ENCODE data around the gene ARRDC5.

ARRDC5 gene

GRCh38 chr19:4909156-4909896 is 6.6 kb upstream of the ARRDC5 start, which contains the start of gene UHRF1 (continued):
- TF ChIP-seq ZNF692 (tag by site-specific recombination; IDR thresholded peaks at IDR 0.05) (peak; percentile 79), ZNF677 (tag by site-specific recombination; IDR thresholded peaks at IDR 0.05) (no peak), ZNF596 (tag by site-specific recombination; IDR thresholded peaks at IDR 0.05) (peak; percentile 43; the same call in 1 of the 2 replicates), REST (tag by site-specific recombination; IDR thresholded peaks at IDR 0.05) (peak; percentile 37; the same call in 1 of the 2 replicates), ZNF138 (tag by site-specific recombination; IDR thresholded peaks at IDR 0.05; ENCODE audit: borderline replicate concordance) (no peak), ZNF843 (tag by site-specific recombination; IDR thresholded peaks at IDR 0.05) (no peak), PRDM2 (tag by site-specific recombination; IDR thresholded peaks at IDR 0.05; ENCODE audit: borderline replicate concordance) (no peak), CTCF (tag by site-specific recombination; IDR thresholded peaks at IDR 0.05) (peak; percentile 21; the same call in 1 of the 2 replicates)

- H3K36me3 ChIP-seq (ENCODE audit: control insufficient read depth in 2 of 2, insufficient read depth in 1 of 2, low read length in 2 of 2), result peaks cover 13 to 34% of the 10 kb centered on the region in 2 experiments; a peak in 2 of 3 replicates
- no peak overlapping the region; the same call in 1 of the 2 replicates for H3K27ac ChIP-seq (ENCODE audit: extremely low read depth, low read depth, low read length)
- no peaks in the 10 kb centered on the region for H3K9me3 ChIP-seq (ENCODE audit: control insufficient read depth, insufficient read depth, low read depth, low read length)
- ChIA-PET CTCF (interaction anchor here (1.0 kb wide), 2 partner anchors 57 to 99 kb away, joined by 4 to 6 read pairs; no protein-coding TSS in a partner anchor), POLR2A (interaction anchor here (0.6 kb wide), 1 partner anchor 36 kb away, joined by 4 read pairs; no protein-coding TSS in a partner anchor)
- no peak overlapping the region for H3K4me3 ChIP-seq (ENCODE audit: low read depth, low read length)
- TF ChIP-seq ZNF837 (tag by site-specific recombination; IDR thresholded peaks at IDR 0.05) (no peak), HIC1 (tag by site-specific recombination; IDR thresholded peaks at IDR 0.05) (0 out of 2 replicates have a peak, but pooled peaks have one; percentile 15)
- peaks cover 8% of the 10 kb centered on the region; the same call in 1 of the 2 replicates for H3K4me1 ChIP-seq (ENCODE audit: control insufficient read depth, insufficient read depth, low read length)
Measured at GRCh38 chr19:4908781-4909155, 6.1 kb upstream of the ARRDC5 start.

Data from HEK293 (cell line).